PC-3 (cell line): ENCODE results near the gene SEC22A.
"Not testable (repeated sequence)": the region's sequence is repeated elsewhere in the genome, so short reads cannot be mapped to it uniquely, and the experiment has no call there.

Source experiments
- EZH2phosphoT487 ChIP-seq: fragments of 300-600 bp; sonication (generic); IDR thresholded peaks from 2 replicates; pipeline ENCODE4 v1.6.1; 2018; ENCODE audit warnings: mild to moderate bottlenecking, antibody characterized with exemption, low read length, borderline replicate concordance
- TF ChIP-seq, protein P1 (sequence below): fragments of 300-600 bp; sonication (generic); conservative IDR thresholded peaks from 2 replicates; pipeline ENCODE4 v1.5.1; 2017; ENCODE audit warnings: antibody characterized with exemption, low read depth, mild to moderate bottlenecking, low read length

DNA sequence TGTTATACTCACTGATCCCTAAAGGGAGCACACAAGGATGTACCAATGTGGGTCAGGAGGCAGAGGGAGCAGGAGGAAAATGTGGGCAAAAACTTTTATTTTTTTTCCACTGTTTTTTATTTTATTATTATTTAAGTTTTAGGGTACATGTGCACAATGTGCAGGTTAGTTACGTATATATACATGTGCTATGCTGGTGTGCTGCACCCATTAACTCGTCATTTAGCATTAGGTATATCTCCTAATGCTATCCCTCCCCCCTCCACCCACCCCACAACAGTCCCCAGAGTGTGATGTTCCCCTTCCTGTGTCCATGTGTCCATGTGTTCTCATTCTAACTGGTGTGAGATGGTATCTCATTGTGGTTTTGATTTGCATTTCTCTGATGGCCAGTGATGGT, 37.4 kb downstream of the SEC22A start:
- TF ChIP-seq, protein P1, sequence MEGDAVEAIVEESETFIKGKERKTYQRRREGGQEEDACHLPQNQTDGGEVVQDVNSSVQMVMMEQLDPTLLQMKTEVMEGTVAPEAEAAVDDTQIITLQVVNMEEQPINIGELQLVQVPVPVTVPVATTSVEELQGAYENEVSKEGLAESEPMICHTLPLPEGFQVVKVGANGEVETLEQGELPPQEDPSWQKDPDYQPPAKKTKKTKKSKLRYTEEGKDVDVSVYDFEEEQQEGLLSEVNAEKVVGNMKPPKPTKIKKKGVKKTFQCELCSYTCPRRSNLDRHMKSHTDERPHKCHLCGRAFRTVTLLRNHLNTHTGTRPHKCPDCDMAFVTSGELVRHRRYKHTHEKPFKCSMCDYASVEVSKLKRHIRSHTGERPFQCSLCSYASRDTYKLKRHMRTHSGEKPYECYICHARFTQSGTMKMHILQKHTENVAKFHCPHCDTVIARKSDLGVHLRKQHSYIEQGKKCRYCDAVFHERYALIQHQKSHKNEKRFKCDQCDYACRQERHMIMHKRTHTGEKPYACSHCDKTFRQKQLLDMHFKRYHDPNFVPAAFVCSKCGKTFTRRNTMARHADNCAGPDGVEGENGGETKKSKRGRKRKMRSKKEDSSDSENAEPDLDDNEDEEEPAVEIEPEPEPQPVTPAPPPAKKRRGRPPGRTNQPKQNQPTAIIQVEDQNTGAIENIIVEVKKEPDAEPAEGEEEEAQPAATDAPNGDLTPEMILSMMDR: not testable (repeated sequence)
- TF ChIP-seq EZH2phosphoT487: not testable (repeated sequence)
